PC-9 (cell line): Measurements from ENCODE around the gene CCNL2. TPM values are rescaled to one million over a fixed set of nuclear protein-coding genes. Genes with fewer than 3 reads are reported as not detected.

Experiments used
- BruUV-seq: library from RNA; stranded (reverse); fragments of 400-500 nt; replicated peaks from 2 replicates; lab custom pipeline; 2021; lab: Mats Ljungman, UMichigan
- CTCF ChIA-PET: fragments of 300-600 bp; sonication (Branson Sonifier 250); formaldehyde crosslinking; loops from one replicate; lab custom pipeline; 2022; ENCODE audit warnings: antibody characterized with exemption; lab: Charles Lee
- POLR2A ChIA-PET: fragments of 300-600 bp; sonication (Branson Sonifier 250); formaldehyde crosslinking; loops from one replicate; lab custom pipeline; 2022; ENCODE audit warnings: antibody characterized with exemption; ENCODE audit not compliant: unreplicated experiment; lab: Charles Lee
- DNase-seq, 2 experiments: peaks; one replicate each; pipeline versions ENCODE4 v3.0.0 to v3.0.0-alpha.2; 2015 to 2022; ENCODE audit warnings: mixed read lengths in 1 of 2
- H2AFZ ChIP-seq: fragments of 200-600 bp; sonication (generic); 2 replicates; pipeline ENCODE4 v1.8.1; 2017; ENCODE audit warnings: antibody characterized with exemption
- H3F3A ChIP-seq: fragments of 200-600 bp; sonication (generic); 2 replicates; pipeline ENCODE4 v1.8.1; 2017; ENCODE audit warnings: antibody characterized with exemption, mild to moderate bottlenecking, low read depth; ENCODE audit not compliant: insufficient read depth
- H3K27ac ChIP-seq: fragments of 200-600 bp; sonication (generic); 2 replicates; pipeline ENCODE4 v1.6.1; 2016; ENCODE audit warnings: mixed run types
- H3K27me3 ChIP-seq: fragments of 200-600 bp; sonication (generic); 2 replicates; pipeline ENCODE4 v1.6.1; 2016; ENCODE audit warnings: low read depth, mixed run types; ENCODE audit not compliant: insufficient read depth
- H3K36me3 ChIP-seq: fragments of 200-600 bp; sonication (generic); 2 replicates; pipeline ENCODE4 v1.6.1; 2016; ENCODE audit warnings: low read depth, mixed run types
- H3K4me1 ChIP-seq: fragments of 200-600 bp; sonication (generic); replicated peaks from 2 replicates; pipeline ENCODE4 v1.6.1; 2016; ENCODE audit warnings: mixed run types; ENCODE audit not compliant: insufficient read depth
- H3K4me2 ChIP-seq: fragments of 200-600 bp; sonication (generic); 2 replicates; pipeline ENCODE4 v1.6.1; 2017; ENCODE audit warnings: mixed run types
- H3K4me3 ChIP-seq: fragments of 200-600 bp; sonication (generic); 2 replicates; pipeline ENCODE4 v1.6.1; 2016; ENCODE audit warnings: mixed run types
- H3K79me2 ChIP-seq: fragments of 200-600 bp; sonication (generic); 2 replicates; pipeline ENCODE4 v1.6.1; 2017; ENCODE audit warnings: low read depth, mixed run types
- H3K9me2 ChIP-seq: fragments of 200-600 bp; sonication (generic); 2 replicates; pipeline ENCODE4 v1.8.1; 2017; ENCODE audit warnings: mild to moderate bottlenecking; ENCODE audit not compliant: insufficient read depth
- H3K9me3 ChIP-seq: fragments of 200-600 bp; sonication (generic); 2 replicates; pipeline ENCODE4 v1.8.1; 2016; ENCODE audit warnings: low read depth; ENCODE audit not compliant: insufficient read depth
- H4K20me1 ChIP-seq: fragments of 200-600 bp; sonication (generic); 2 replicates; pipeline ENCODE4 v1.8.1; 2017; ENCODE audit not compliant: insufficient read depth
- EZH2 ChIP-seq: fragments of 200-600 bp; sonication (generic); IDR thresholded peaks from 2 replicates; pipeline ENCODE4 v1.8.0; 2017; ENCODE audit warnings: antibody characterized with exemption, low read depth
- intact Hi-C: fragments of 100-400 bp; cut with micrococcal nuclease; formaldehyde crosslinking; loops from one replicate; pipeline ENCODE4 v1.10.0; 2022; ENCODE audit not compliant: unreplicated experiment
- total RNA-seq: library from RNA; stranded (reverse); gene quantifications from 2 replicates; pipeline ENCODE4 v1.2.3, GENCODE V29; 2021
- TF ChIP-seq, protein P1 (sequence below): fragments of 200-600 bp; sonication (generic); conservative IDR thresholded peaks from 2 replicates; pipeline ENCODE4 v1.6.1; 2017; ENCODE audit warnings: mixed run types, antibody characterized with exemption, mild to moderate bottlenecking, moderate library complexity

The CCNL2 gene
- total RNA-seq, 1 experiment from 2014 or later: 162 TPM

- H3K4me1 ChIP-seq: peaks cover 16% of the 10 kb centered on the region
- peak overlapping the region; percentile 91 for H3K4me2 ChIP-seq
- no peaks in the 10 kb centered on the region; the same call in 1 of the 2 replicates for H3K36me3 ChIP-seq
- DNase-seq: no peak
- peaks cover 32% of the 10 kb centered on the region; the same call in 1 of the 2 replicates for H3F3A ChIP-seq
- H3K9me3 ChIP-seq: no peaks in the 10 kb centered on the region
- H2AFZ ChIP-seq: peak overlapping the region; percentile 77; the same call in 1 of the 2 replicates
- intact Hi-C loops: loop anchor here (2.0 to 10.0 kb wide), 2 partner anchors 29 to 131 kb away; no protein-coding TSS in a partner anchor
- POLR2A ChIA-PET: no interaction called here
- BruUV-seq: TSS peak; percentile 73
- H4K20me1 ChIP-seq: no peaks in the 10 kb centered on the region
- no peaks in the 10 kb centered on the region for H3K27me3 ChIP-seq
- peak overlapping the region; percentile 81 for H3K4me3 ChIP-seq
- peaks cover 25% of the 10 kb centered on the region for H3K79me2 ChIP-seq
- no peak for TF ChIP-seq EZH2
- TF ChIP-seq, protein P1, sequence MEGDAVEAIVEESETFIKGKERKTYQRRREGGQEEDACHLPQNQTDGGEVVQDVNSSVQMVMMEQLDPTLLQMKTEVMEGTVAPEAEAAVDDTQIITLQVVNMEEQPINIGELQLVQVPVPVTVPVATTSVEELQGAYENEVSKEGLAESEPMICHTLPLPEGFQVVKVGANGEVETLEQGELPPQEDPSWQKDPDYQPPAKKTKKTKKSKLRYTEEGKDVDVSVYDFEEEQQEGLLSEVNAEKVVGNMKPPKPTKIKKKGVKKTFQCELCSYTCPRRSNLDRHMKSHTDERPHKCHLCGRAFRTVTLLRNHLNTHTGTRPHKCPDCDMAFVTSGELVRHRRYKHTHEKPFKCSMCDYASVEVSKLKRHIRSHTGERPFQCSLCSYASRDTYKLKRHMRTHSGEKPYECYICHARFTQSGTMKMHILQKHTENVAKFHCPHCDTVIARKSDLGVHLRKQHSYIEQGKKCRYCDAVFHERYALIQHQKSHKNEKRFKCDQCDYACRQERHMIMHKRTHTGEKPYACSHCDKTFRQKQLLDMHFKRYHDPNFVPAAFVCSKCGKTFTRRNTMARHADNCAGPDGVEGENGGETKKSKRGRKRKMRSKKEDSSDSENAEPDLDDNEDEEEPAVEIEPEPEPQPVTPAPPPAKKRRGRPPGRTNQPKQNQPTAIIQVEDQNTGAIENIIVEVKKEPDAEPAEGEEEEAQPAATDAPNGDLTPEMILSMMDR: no peak
- no peaks in the 10 kb centered on the region for H3K9me2 ChIP-seq
- CTCF ChIA-PET: no interaction called here
- no peak overlapping the region for H3K27ac ChIP-seq
Observed at GRCh38 chr1:1373815-1374588, 25.1 kb downstream of the CCNL2 start.

- Histone ChIP-seq H3K4me3 (peak overlapping the region; percentile 81), H3K9me2 (no peaks in the 10 kb centered on the region), H3K4me2 (peak overlapping the region; percentile 91), H3K4me1 (peaks cover 16% of the 10 kb centered on the region), H3K27ac (no peak overlapping the region), H3K79me2 (peaks cover 25% of the 10 kb centered on the region), H2AFZ (no peak overlapping the region), H3K9me3 (no peaks in the 10 kb centered on the region), H4K20me1 (no peaks in the 10 kb centered on the region), H3K27me3 (no peaks in the 10 kb centered on the region), H3K36me3 (no peaks in the 10 kb centered on the region; the same call in 1 of the 2 replicates), H3F3A (peaks cover 32% of the 10 kb centered on the region; the same call in 1 of the 2 replicates)
- intact Hi-C loops: loop anchor here (2.0 to 10.0 kb wide), 2 partner anchors 28 to 132 kb away; no protein-coding TSS in a partner anchor
- TF ChIP-seq, protein P1: no peak
- no peak for TF ChIP-seq EZH2
- ChIA-PET POLR2A (no interaction called here), CTCF (no interaction called here)
- no TSS peak for BruUV-seq
- DNase-seq: no peak
Observed at GRCh38 chr1:1373051-1373814, 25.9 kb downstream of the CCNL2 start.
